Inferior parietal cortex (tissue), 1 donor: ENCODE measurements around the gene LTBP2.

Experiments used
- DNase-seq: peaks from one replicate; pipeline ENCODE4 v3.0.0-alpha.2; 2016; ENCODE audit errors: extremely low spot score

LTBP2 gene

GRCh38 chr14:74638066-74638465, 26.0 kb upstream of the LTBP2 start:
- no peak for DNase-seq

- DNase-seq: no peak
Measured at GRCh38 chr14:74637178-74637550, 25.1 kb upstream of the LTBP2 start.

GRCh38 chr14:74636424-74637177, 24.6 kb upstream of the LTBP2 start:
- DNase-seq: no peak

GRCh38 chr14:74635847-74636246, 23.8 kb upstream of the LTBP2 start:
- no peak for DNase-seq

- DNase-seq: no peak
Measured at GRCh38 chr14:74634964-74635363, 22.9 kb upstream of the LTBP2 start.

- no peak for DNase-seq
Measured at GRCh38 chr14:74634481-74634880, 22.4 kb upstream of the LTBP2 start.

- no peak for DNase-seq
Measured at GRCh38 chr14:74630881-74631690, 19.0 kb upstream of the LTBP2 start.

GRCh38 chr14:74628418-74628817, 16.4 kb upstream of the LTBP2 start:
- DNase-seq: no peak

- DNase-seq: no peak
Measured at GRCh38 chr14:74627076-74627475, 15.0 kb upstream of the LTBP2 start.

- no peak for DNase-seq
Measured at GRCh38 chr14:74622257-74622656, 10.2 kb upstream of the LTBP2 start.

GRCh38 chr14:74621556-74621955, 9.5 kb upstream of the LTBP2 start:
- no peak for DNase-seq

- DNase-seq: no peak
Measured at GRCh38 chr14:74620923-74621322, 8.9 kb upstream of the LTBP2 start.

GRCh38 chr14:74620497-74620921, 8.5 kb upstream of the LTBP2 start:
- no peak for DNase-seq

- DNase-seq: no peak
Measured at GRCh38 chr14:74619672-74620131, 7.7 kb upstream of the LTBP2 start.

- no peak for DNase-seq
Measured at GRCh38 chr14:74618078-74618952, 6.3 kb upstream of the LTBP2 start.

- DNase-seq: no peak
Measured at GRCh38 chr14:74616996-74617700, 5.1 kb upstream of the LTBP2 start.

GRCh38 chr14:74616507-74616906, 4.5 kb upstream of the LTBP2 start:
- no peak for DNase-seq

- no peak for DNase-seq
Measured at GRCh38 chr14:74615735-74616134, 3.7 kb upstream of the LTBP2 start.

GRCh38 chr14:74614508-74615495, 2.8 kb upstream of the LTBP2 start:
- no peak for DNase-seq

GRCh38 chr14:74613211-74613914, 1.3 kb upstream of the LTBP2 start:
- no peak for DNase-seq
